OCI-LY1 (cell line): Measurements from ENCODE around the gene C6orf62.
"Not testable (repeated sequence)": the region's sequence is repeated elsewhere in the genome, so short reads cannot be mapped to it uniquely, and the experiment has no call there.

Experiments used
- H2AFZ ChIP-seq: fragments of 200-600 bp; sonication (generic), shearing (Covaris generic); 2 replicates; pipeline ENCODE4 v1.6.0; 2014; ENCODE audit warnings: antibody characterized with exemption, mild to moderate bottlenecking, low read length
- H3F3A ChIP-seq: fragments of 200-600 bp; sonication (generic), shearing (Covaris generic); 2 replicates; pipeline ENCODE4 v1.6.0; 2014; ENCODE audit warnings: mild to moderate bottlenecking, antibody characterized with exemption, low read length, moderate library complexity; ENCODE audit not compliant: insufficient read depth
- H3K27ac ChIP-seq: fragments of 200-600 bp; sonication (generic); 2 replicates; pipeline ENCODE4 v1.5.1; 2014; ENCODE audit warnings: low read length, mixed run types, mild to moderate bottlenecking, low read depth; ENCODE audit not compliant: poor library complexity, severe bottlenecking
- H3K27me3 ChIP-seq: fragments of 200-600 bp; sonication (generic); 2 replicates; pipeline ENCODE4 v1.6.0; 2014; ENCODE audit warnings: antibody characterized with exemption, mild to moderate bottlenecking, low read length, moderate library complexity; ENCODE audit not compliant: insufficient read depth
- H3K36me3 ChIP-seq: fragments of 200-600 bp; sonication (generic); 2 replicates; pipeline ENCODE4 v1.6.1; 2014; ENCODE audit warnings: mild to moderate bottlenecking, antibody characterized with exemption, low read length, moderate library complexity, mixed read lengths; ENCODE audit not compliant: insufficient read depth
- H3K4me1 ChIP-seq: fragments of 200-600 bp; sonication (generic); 2 replicates; pipeline ENCODE4 v1.5.1; 2014; ENCODE audit warnings: mild to moderate bottlenecking, low read length, moderate library complexity; ENCODE audit not compliant: insufficient read depth, severe bottlenecking
- H3K4me2 ChIP-seq: fragments of 200-600 bp; sonication (generic), shearing (Covaris generic); 2 replicates; pipeline ENCODE4 v1.6.1; 2014; ENCODE audit warnings: low read length
- H3K4me3 ChIP-seq: fragments of 200-600 bp; sonication (generic); 2 replicates; pipeline ENCODE4 v1.5.1; 2014; ENCODE audit warnings: low read length, low read depth, mild to moderate bottlenecking, mixed read lengths; ENCODE audit not compliant: poor library complexity, severe bottlenecking
- H3K79me2 ChIP-seq: fragments of 200-600 bp; shearing (Covaris generic); 2 replicates; pipeline ENCODE4 v1.6.1; 2016; ENCODE audit warnings: mixed run types, low read length, mixed read lengths; ENCODE audit not compliant: insufficient read depth
- H3K9ac ChIP-seq: fragments of 200-600 bp; sonication (generic), shearing (Covaris generic); 2 replicates; pipeline ENCODE4 v1.6.1; 2014; ENCODE audit warnings: mild to moderate bottlenecking, low read length, mixed read lengths
- H3K9me2 ChIP-seq: fragments of 200-600 bp; sonication (generic), shearing (Covaris generic); 2 replicates; pipeline ENCODE4 v1.6.1; 2014; ENCODE audit warnings: low read depth, mild to moderate bottlenecking, low read length, mixed read lengths
- H3K9me3 ChIP-seq: fragments of 200-600 bp; shearing (Covaris generic); 2 replicates; pipeline ENCODE4 v1.6.1; 2014; ENCODE audit warnings: low read length, mixed read lengths
- H4K20me1 ChIP-seq: fragments of 200-600 bp; sonication (generic), shearing (Covaris generic); 2 replicates; pipeline ENCODE4 v1.6.0; 2016; ENCODE audit warnings: mild to moderate bottlenecking, low read length; ENCODE audit not compliant: insufficient read depth
- EZH2 ChIP-seq: fragments of 200-600 bp; sonication (generic), shearing (Covaris generic); IDR thresholded peaks from 2 replicates; pipeline ENCODE4 v1.8.0; 2017; ENCODE audit warnings: borderline replicate concordance, mixed run types, mild to moderate bottlenecking, antibody characterized with exemption, low read length, moderate library complexity, mixed read lengths
- TF ChIP-seq, protein P1 (sequence below): fragments of 200-600 bp; sonication (generic), shearing (Covaris generic); IDR thresholded peaks from 2 replicates; pipeline ENCODE4 v1.5.1; 2017; ENCODE audit warnings: mild to moderate bottlenecking, antibody characterized with exemption, low read length, moderate library complexity, mixed read lengths

Gene C6orf62

GRCh38 chr6:24720131-24720603 is 1.2 kb upstream of the C6orf62 start:
- Histone ChIP-seq H4K20me1 (no peaks in the 10 kb centered on the region), H3K79me2 (peaks cover 47% of the 10 kb centered on the region), H3K9ac (peak overlapping the region; percentile 100), H3K9me2 (no peaks in the 10 kb centered on the region), H2AFZ (no peak overlapping the region), H3K4me2 (peak overlapping the region; percentile 61), H3K9me3 (no peaks in the 10 kb centered on the region), H3K4me1 (peaks cover 42% of the 10 kb centered on the region), H3K27me3 (no peaks in the 10 kb centered on the region), H3K36me3 (peaks cover 45% of the 10 kb centered on the region), H3K27ac (peak overlapping the region; percentile 94), H3F3A (no peaks in the 10 kb centered on the region), H3K4me3 (peak overlapping the region; percentile 99)
- TF ChIP-seq, protein P1, sequence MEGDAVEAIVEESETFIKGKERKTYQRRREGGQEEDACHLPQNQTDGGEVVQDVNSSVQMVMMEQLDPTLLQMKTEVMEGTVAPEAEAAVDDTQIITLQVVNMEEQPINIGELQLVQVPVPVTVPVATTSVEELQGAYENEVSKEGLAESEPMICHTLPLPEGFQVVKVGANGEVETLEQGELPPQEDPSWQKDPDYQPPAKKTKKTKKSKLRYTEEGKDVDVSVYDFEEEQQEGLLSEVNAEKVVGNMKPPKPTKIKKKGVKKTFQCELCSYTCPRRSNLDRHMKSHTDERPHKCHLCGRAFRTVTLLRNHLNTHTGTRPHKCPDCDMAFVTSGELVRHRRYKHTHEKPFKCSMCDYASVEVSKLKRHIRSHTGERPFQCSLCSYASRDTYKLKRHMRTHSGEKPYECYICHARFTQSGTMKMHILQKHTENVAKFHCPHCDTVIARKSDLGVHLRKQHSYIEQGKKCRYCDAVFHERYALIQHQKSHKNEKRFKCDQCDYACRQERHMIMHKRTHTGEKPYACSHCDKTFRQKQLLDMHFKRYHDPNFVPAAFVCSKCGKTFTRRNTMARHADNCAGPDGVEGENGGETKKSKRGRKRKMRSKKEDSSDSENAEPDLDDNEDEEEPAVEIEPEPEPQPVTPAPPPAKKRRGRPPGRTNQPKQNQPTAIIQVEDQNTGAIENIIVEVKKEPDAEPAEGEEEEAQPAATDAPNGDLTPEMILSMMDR = 0 out of 2 replicates have a peak, but pooled peaks have one; percentile 9
- TF ChIP-seq EZH2 = no peak

DNA sequence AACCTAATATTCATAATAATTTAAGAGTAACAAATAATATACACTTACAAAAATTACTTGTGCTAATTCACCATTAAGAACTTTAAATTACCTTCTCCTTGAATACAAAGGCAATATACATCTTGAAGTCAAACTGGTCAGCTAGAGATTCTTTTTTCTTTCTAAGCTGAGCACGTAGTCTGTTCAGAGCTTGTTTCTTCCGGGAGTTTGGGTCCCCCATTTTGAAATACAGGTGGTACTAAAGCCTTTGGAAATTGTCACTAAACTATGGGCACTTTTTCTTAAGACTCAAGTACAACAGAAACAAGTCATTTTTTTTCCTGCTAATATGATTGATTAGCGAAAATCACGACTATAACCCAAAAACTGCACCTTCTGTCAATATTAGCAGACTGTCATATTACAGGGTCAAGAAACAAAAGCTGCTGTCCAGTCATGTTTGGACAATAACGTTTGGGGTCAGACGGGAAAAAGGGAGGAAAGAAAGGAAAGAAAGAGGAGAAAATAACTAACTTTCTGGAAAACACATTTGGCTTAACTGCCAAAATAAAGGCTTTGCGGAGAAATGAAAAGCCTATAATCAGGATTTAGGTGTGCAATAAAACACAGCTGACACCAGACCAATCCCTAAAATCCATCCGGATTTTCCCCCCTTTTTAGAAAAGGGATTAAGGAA is 367 bp downstream of the C6orf62 start:
- Histone ChIP-seq H3K4me2 (peak overlapping the region; percentile 70), H3K36me3 (peaks cover 61% of the 10 kb centered on the region), H3K9me2 (no peaks in the 10 kb centered on the region), H3K9me3 (no peaks in the 10 kb centered on the region), H3F3A (no peaks in the 10 kb centered on the region), H3K9ac (peak overlapping the region; percentile 100), H2AFZ (no peak overlapping the region), H3K4me1 (peaks cover 42% of the 10 kb centered on the region), H3K27me3 (no peaks in the 10 kb centered on the region), H3K27ac (peak overlapping the region; percentile 62), H3K4me3 (peak overlapping the region; percentile 99), H4K20me1 (no peaks in the 10 kb centered on the region), H3K79me2 (peaks cover 61% of the 10 kb centered on the region)
- TF ChIP-seq, protein P1 = no peak
- no peak for TF ChIP-seq EZH2

DNA sequence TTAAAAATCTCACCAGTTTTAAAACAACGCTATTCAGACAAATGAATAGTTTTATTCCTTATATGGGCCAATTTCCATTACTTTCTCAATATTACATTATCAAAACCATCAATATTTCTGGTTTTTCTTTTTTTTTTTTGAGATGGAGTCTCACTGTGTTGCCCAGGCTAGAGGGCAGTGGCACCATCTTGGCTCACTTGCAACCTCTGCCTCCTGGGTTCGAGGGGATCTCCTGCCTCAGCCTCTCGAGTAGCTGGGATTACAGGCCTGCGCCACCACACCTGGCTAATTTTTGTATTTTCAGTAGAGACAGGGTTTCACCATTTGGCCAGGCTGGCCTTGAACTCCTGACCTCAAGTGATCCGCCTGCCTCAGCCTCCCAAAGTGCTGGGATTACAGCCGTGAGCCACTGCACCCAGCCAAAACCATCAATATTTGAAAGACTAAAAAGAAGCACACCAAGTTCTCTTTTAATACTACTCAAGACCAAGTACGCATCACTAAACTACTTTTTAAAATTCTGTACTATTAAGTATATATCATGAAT is 2.3 kb downstream of the C6orf62 start:
- not testable (repeated sequence) for H3K9me2 ChIP-seq, H3K27ac ChIP-seq, H3K9me3 ChIP-seq, H3K27me3 ChIP-seq, H3F3A ChIP-seq, H2AFZ ChIP-seq, H3K9ac ChIP-seq, H4K20me1 ChIP-seq
- peaks cover 80% of the 10 kb centered on the region for H3K36me3 ChIP-seq
- H3K4me2 ChIP-seq = peak overlapping the region; percentile 70
- H3K4me3 ChIP-seq = peak overlapping the region; percentile 99
- peaks cover 37% of the 10 kb centered on the region for H3K4me1 ChIP-seq
- peaks cover 70% of the 10 kb centered on the region for H3K79me2 ChIP-seq
